HG03460 (cell line): ENCODE data around the gene RBMS3.
"Not testable (repeated sequence)": the region's sequence is repeated elsewhere in the genome, so short reads cannot be mapped to it uniquely, and the experiment has no call there.

ENCODE experiments used
- ATAC-seq: cut with Tn5 transposase; IDR thresholded peaks from one replicate; pipeline ENCODE4 v1.9.1; 2021; ENCODE audit not compliant: unreplicated experiment

The RBMS3 gene

DNA sequence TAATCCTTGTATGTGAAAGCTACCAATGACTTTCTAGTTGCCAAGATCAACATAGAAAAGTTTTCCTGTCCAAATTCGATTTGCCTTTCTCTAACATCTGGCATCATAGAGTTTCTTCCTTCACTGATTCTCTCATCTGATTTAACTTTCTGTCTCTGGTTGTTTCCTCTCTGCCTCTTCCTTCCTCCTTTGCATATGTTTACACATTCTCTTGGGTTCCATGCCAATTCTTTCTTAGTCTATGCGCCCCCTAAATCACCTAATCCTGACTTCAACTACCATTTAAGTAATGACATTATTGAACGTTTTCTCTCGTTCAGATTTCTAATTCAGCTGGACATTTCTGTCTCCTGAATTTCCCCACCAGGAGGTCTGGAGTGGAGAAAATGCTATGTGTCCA, 763.6 kb downstream of the RBMS3 start:
- ATAC-seq, result no peak

DNA sequence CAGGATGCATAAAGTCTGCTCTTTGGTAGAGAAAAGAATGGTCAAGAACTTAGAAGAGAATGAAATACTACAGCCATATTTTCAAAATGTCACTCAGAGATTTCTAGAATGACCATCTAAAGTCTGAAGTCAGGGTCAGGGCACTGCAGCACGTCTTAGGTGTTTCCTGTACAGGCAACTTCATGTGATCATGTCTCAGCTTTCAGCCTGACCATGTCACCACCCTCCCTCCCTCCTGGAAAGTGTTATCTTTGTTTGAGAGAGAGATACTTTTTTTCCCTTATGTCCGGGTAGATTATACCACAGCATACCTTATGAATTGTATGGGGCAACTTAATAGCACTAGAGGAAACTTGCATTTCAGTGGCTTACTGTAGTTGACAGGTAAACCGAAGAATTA, 767.6 kb downstream of the RBMS3 start:
- no peak for ATAC-seq

- not testable (repeated sequence) for ATAC-seq
These were observed 769.2 kb downstream of the RBMS3 start for GRCh38 chr3:30050116-30050515.

GRCh38 chr3:30059240-30059639, 778.4 kb downstream of the RBMS3 start:
- ATAC-seq, result no peak
